ENCODE measurements around the gene TLL1.

GRCh38 chr4:166006217-166006616 is 133.2 kb downstream of the TLL1 start:
- TF ChIP-seq CEBPB (IDR thresholded peaks at IDR 0.05): peak; percentile 64
- no peak for TF ChIP-seq EP300 (IDR thresholded peaks at IDR 0.05; ENCODE audit: borderline replicate concordance)
- no peak for TF ChIP-seq CREB1 (IDR thresholded peaks at IDR 0.05; ENCODE audit: low read depth)
- no peak for TF ChIP-seq YY1 (IDR thresholded peaks at IDR 0.05; ENCODE audit: low read depth)
- no peak for TF ChIP-seq REST (IDR thresholded peaks at IDR 0.05; ENCODE audit: low read depth)
